PC-3 (cell line): Measurements from ENCODE around the gene LHFPL5.

ENCODE experiments used
- EZH2 ChIP-seq: fragments of 300-600 bp; sonication (generic); IDR thresholded peaks from one replicate; pipeline ENCODE4 v1.6.1; 2017; ENCODE audit warnings: antibody characterized with exemption, mild to moderate bottlenecking, low read length; ENCODE audit not compliant: unreplicated experiment
- EZH2phosphoT487 ChIP-seq: fragments of 300-600 bp; sonication (generic); IDR thresholded peaks from 2 replicates; pipeline ENCODE4 v1.6.1; 2018; ENCODE audit warnings: mild to moderate bottlenecking, antibody characterized with exemption, low read length, borderline replicate concordance

DNA sequence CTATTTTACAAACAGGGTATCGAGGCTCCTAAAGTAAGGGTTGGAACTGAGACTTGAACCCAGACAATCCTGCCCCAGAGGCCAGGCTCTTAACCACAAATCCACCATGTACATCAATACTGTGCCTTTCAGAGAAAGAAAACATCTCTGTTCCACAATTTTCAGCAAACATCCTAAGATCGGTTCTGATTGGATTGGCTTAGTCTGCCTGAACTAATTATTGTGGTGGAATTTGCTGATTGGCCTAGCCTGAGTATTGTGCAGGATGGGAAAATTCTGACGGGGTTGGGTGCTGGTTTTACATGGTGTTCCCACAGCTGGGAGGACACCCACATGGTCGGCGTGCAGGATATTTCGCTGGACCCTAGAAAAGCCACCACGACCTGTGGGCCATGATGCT lies 24.4 kb upstream of the LHFPL5 start, which contains the start of gene CLPSL1:
- TF ChIP-seq EZH2 (no peak), EZH2phosphoT487 (no peak)
